ENCODE measurements around the gene SNX18.

Gene SNX18

GRCh38 chr5:54580997-54581811 is 63.6 kb downstream of the SNX18 start:
- peak; percentile 16 for DNase-seq (ENCODE audit: low read depth)
- TF ChIP-seq CTCF (IDR thresholded peaks at IDR 0.05; ENCODE audit: low read depth, low read length, missing control alignments), result no peak
- H3K4me3 ChIP-seq (ENCODE audit: low read depth, low read length), result no peak overlapping the region
- in situ Hi-C loops (cut with HindIII; ENCODE audit: low sequenced_read_pairs), result no loop called here

- no peak for DNase-seq (ENCODE audit: low read depth)
- TF ChIP-seq CTCF (IDR thresholded peaks at IDR 0.05; ENCODE audit: low read depth, low read length, missing control alignments), result no peak
- H3K4me3 ChIP-seq (ENCODE audit: low read depth, low read length), result no peak overlapping the region
- in situ Hi-C loops (cut with HindIII; ENCODE audit: low sequenced_read_pairs), result no loop called here
Measured at GRCh38 chr5:54581831-54582548, 64.4 kb downstream of the SNX18 start.

GRCh38 chr5:54586336-54586735 is 68.8 kb downstream of the SNX18 start:
- in situ Hi-C loops (cut with HindIII; ENCODE audit: low sequenced_read_pairs), result no loop called here
- DNase-seq (ENCODE audit: low read depth), result no peak
- no peak overlapping the region for H3K4me3 ChIP-seq (ENCODE audit: low read depth, low read length)
- TF ChIP-seq CTCF (IDR thresholded peaks at IDR 0.05; ENCODE audit: low read depth, low read length, missing control alignments), result no peak

GRCh38 chr5:54589786-54590185 is 72.2 kb downstream of the SNX18 start:
- in situ Hi-C loops (cut with HindIII; ENCODE audit: low sequenced_read_pairs), result no loop called here
- no peak for TF ChIP-seq CTCF (IDR thresholded peaks at IDR 0.05; ENCODE audit: low read depth, low read length, missing control alignments)
- no peak overlapping the region for H3K4me3 ChIP-seq (ENCODE audit: low read depth, low read length)
- DNase-seq (ENCODE audit: low read depth), result no peak

- H3K4me3 ChIP-seq (ENCODE audit: low read depth, low read length), result no peak overlapping the region
- no peak for DNase-seq (ENCODE audit: low read depth)
- no peak for TF ChIP-seq CTCF (IDR thresholded peaks at IDR 0.05; ENCODE audit: low read depth, low read length, missing control alignments)
- in situ Hi-C loops (cut with HindIII; ENCODE audit: low sequenced_read_pairs), result no loop called here
Measured at GRCh38 chr5:54590824-54591223, 73.3 kb downstream of the SNX18 start.

- no peak for DNase-seq (ENCODE audit: low read depth)
- no peak overlapping the region for H3K4me3 ChIP-seq (ENCODE audit: low read depth, low read length)
- in situ Hi-C loops (cut with HindIII; ENCODE audit: low sequenced_read_pairs), result no loop called here
- no peak for TF ChIP-seq CTCF (IDR thresholded peaks at IDR 0.05; ENCODE audit: low read depth, low read length, missing control alignments)
Measured at GRCh38 chr5:54593779-54594178, 76.2 kb downstream of the SNX18 start.

All from astrocyte of the cerebellum (primary cell).